ENCODE data around the gene SEPTIN1. TPM values are rescaled to one million over a fixed set of nuclear protein-coding genes. Genes with fewer than 3 reads are reported as not detected.

SEPTIN1 gene
- total RNA-seq, 4 donors from 2014 or later: 0.39 to 1.2 (median 0.91) TPM; not detected in 1

Other genes with a start within 250 kb of the SEPTIN1 start
- 10 to 100 TPM; 16.7 to 44.4 (median 27.0) TPM for gene CORO1A, start 199.0 kb downstream of the SEPTIN1 start, total RNA-seq
- gene BOLA2B, start 188.9 kb downstream of the SEPTIN1 start, total RNA-seq: 100 to 1,000 TPM in 3 of 4 donors, 10 to 100 TPM in 1; 87.6 to 199 (median 147) TPM
- gene SLX1A, start 188.7 kb downstream of the SEPTIN1 start, total RNA-seq: 10 to 100 TPM; 22.1 to 68.1 (median 45.3) TPM
- 10 to 100 TPM in 2 of 4 donors, 1 to 10 TPM in 2; 2.0 to 19.3 (median 11.3) TPM for gene SULT1A3, start 183.3 kb downstream of the SEPTIN1 start, total RNA-seq
- gene NPIPB13, start 134.1 kb downstream of the SEPTIN1 start, total RNA-seq: 1 to 10 TPM; 1.4 to 2.4 (median 1.7) TPM
- gene CD2BP2, start 27.3 kb downstream of the SEPTIN1 start, total RNA-seq: 10 to 100 TPM; 33.6 to 43.2 (median 38.5) TPM
- 10 to 100 TPM; 33.2 to 51.8 (median 41.9) TPM for gene TBC1D10B, start 12.1 kb downstream of the SEPTIN1 start, total RNA-seq
- gene MYL11, start 7.8 kb downstream of the SEPTIN1 start, total RNA-seq: 1 to 10 TPM in 1 of 4 donors, under 1 TPM in 1, not detected in 2; 0.79 to 2.1 TPM
- 10 to 100 TPM in 3 of 4 donors, 1 to 10 TPM in 1; 8.3 to 15.6 (median 10.5) TPM for gene ZNF48, start 12.9 kb upstream of the SEPTIN1 start, total RNA-seq
- gene ZNF771, start 25.0 kb upstream of the SEPTIN1 start, total RNA-seq: 10 to 100 TPM in 3 of 4 donors, 1 to 10 TPM in 1; 5.9 to 12.8 (median 11.0) TPM
- 10 to 100 TPM; 14.7 to 18.8 (median 17.9) TPM for gene DCTPP1, start 47.5 kb upstream of the SEPTIN1 start, total RNA-seq
- 10 to 100 TPM; 17.7 to 25.3 (median 23.6) TPM for gene SEPHS2, start 63.3 kb upstream of the SEPTIN1 start, total RNA-seq
- 1 to 10 TPM; 1.6 to 2.3 (median 1.8) TPM for gene ITGAL, start 90.2 kb upstream of the SEPTIN1 start, total RNA-seq
- 10 to 100 TPM; 31.1 to 43.5 (median 41.0) TPM for gene ZNF768, start 144.0 kb upstream of the SEPTIN1 start, total RNA-seq
- gene ZNF747, start 152.3 kb upstream of the SEPTIN1 start, total RNA-seq: 10 to 100 TPM in 3 of 4 donors, 1 to 10 TPM in 1; 9.9 to 23.7 (median 19.6) TPM
- gene ZNF764, start 175.8 kb upstream of the SEPTIN1 start, total RNA-seq: 10 to 100 TPM in 3 of 4 donors, 1 to 10 TPM in 1; 8.3 to 12.0 (median 10.3) TPM
- 10 to 100 TPM; 11.9 to 22.5 (median 16.0) TPM for gene ZNF688, start 189.2 kb upstream of the SEPTIN1 start, total RNA-seq
- gene ZNF785, start 203.1 kb upstream of the SEPTIN1 start, total RNA-seq: 10 to 100 TPM in 2 of 4 donors, 1 to 10 TPM in 2; 9.5 to 19.2 (median 10.4) TPM
- gene ZNF689, start 227.8 kb upstream of the SEPTIN1 start, total RNA-seq: 1 to 10 TPM; 3.2 to 9.1 (median 6.7) TPM

All from lower leg skin (tissue), 4 donors.